Kidney epithelial cell (primary cell): ENCODE measurements around the gene STK39. TPM values are rescaled to one million over a fixed set of nuclear protein-coding genes. Genes with fewer than 3 reads are reported as not detected.

Source experiments
- DNase-seq: peaks from one replicate; pipeline ENCODE4 v3.0.0-alpha.2; 2010; ENCODE audit warnings: low read depth
- H3K27me3 ChIP-seq: 2 replicates; pipeline ENCODE4 v1.6.0; 2011; ENCODE audit warnings: low read length; ENCODE audit not compliant: control insufficient read depth, insufficient read depth
- H3K36me3 ChIP-seq: 2 replicates; pipeline ENCODE4 v1.5.1; 2011; ENCODE audit warnings: low read length; ENCODE audit not compliant: control insufficient read depth, insufficient read depth
- H3K4me3 ChIP-seq: 2 replicates; pipeline ENCODE4 v1.5.1; 2011; ENCODE audit warnings: low read depth, mild to moderate bottlenecking, control low read depth, low read length
- total RNA-seq: library from RNA; depleted of rRNA; stranded (reverse); fragments of >200 nt; gene quantifications from 2 replicates; pipeline ENCODE4 v1.2.3, GENCODE V29; 2015
- TF ChIP-seq, protein P1 (sequence below): IDR thresholded peaks from 2 replicates; pipeline ENCODE4 v1.5.1; 2011; ENCODE audit warnings: mild to moderate bottlenecking, moderate library complexity, low read length, control low read depth, inconsistent platforms; ENCODE audit not compliant: insufficient read depth, poor library complexity, severe bottlenecking

Gene STK39
- total RNA-seq, 1 donor from 2014 or later = 30.1 TPM

DNA sequence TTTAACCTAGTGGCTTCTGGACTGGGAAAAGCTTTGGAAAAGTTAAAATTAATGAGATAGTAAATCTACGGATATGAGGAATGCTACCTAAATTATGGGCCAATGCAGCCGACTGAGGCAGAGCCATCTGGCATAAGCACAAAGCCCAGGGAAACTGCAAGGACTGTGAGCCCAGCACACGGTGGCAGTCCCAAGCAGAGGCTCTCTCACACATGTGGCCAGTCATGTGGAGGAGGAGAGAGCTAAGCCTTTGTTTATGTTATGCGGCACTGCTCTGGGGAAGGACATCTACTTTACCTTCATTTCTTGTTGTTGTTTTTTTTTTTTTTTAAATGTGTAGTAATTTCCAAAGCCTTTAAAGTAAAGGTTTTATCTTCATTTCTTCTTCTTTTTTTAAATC lies 267.0 kb downstream of the STK39 start:
- no peak for DNase-seq
- Histone ChIP-seq H3K27me3 (no peaks in the 10 kb centered on the region), H3K4me3 (no peak overlapping the region), H3K36me3 (no peaks in the 10 kb centered on the region)
- TF ChIP-seq, protein P1, sequence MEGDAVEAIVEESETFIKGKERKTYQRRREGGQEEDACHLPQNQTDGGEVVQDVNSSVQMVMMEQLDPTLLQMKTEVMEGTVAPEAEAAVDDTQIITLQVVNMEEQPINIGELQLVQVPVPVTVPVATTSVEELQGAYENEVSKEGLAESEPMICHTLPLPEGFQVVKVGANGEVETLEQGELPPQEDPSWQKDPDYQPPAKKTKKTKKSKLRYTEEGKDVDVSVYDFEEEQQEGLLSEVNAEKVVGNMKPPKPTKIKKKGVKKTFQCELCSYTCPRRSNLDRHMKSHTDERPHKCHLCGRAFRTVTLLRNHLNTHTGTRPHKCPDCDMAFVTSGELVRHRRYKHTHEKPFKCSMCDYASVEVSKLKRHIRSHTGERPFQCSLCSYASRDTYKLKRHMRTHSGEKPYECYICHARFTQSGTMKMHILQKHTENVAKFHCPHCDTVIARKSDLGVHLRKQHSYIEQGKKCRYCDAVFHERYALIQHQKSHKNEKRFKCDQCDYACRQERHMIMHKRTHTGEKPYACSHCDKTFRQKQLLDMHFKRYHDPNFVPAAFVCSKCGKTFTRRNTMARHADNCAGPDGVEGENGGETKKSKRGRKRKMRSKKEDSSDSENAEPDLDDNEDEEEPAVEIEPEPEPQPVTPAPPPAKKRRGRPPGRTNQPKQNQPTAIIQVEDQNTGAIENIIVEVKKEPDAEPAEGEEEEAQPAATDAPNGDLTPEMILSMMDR = no peak

GRCh38 chr2:167972746-167973145 lies 274.6 kb downstream of the STK39 start:
- TF ChIP-seq, protein P1 = no peak
- H3K36me3 ChIP-seq = no peaks in the 10 kb centered on the region
- DNase-seq = no peak
- H3K27me3 ChIP-seq = no peaks in the 10 kb centered on the region
- H3K4me3 ChIP-seq = no peak overlapping the region

GRCh38 chr2:167972020-167972419 lies 275.4 kb downstream of the STK39 start:
- TF ChIP-seq, protein P1 = no peak
- Histone ChIP-seq H3K4me3 (no peak overlapping the region), H3K36me3 (no peaks in the 10 kb centered on the region), H3K27me3 (no peaks in the 10 kb centered on the region)
- DNase-seq = no peak

DNA sequence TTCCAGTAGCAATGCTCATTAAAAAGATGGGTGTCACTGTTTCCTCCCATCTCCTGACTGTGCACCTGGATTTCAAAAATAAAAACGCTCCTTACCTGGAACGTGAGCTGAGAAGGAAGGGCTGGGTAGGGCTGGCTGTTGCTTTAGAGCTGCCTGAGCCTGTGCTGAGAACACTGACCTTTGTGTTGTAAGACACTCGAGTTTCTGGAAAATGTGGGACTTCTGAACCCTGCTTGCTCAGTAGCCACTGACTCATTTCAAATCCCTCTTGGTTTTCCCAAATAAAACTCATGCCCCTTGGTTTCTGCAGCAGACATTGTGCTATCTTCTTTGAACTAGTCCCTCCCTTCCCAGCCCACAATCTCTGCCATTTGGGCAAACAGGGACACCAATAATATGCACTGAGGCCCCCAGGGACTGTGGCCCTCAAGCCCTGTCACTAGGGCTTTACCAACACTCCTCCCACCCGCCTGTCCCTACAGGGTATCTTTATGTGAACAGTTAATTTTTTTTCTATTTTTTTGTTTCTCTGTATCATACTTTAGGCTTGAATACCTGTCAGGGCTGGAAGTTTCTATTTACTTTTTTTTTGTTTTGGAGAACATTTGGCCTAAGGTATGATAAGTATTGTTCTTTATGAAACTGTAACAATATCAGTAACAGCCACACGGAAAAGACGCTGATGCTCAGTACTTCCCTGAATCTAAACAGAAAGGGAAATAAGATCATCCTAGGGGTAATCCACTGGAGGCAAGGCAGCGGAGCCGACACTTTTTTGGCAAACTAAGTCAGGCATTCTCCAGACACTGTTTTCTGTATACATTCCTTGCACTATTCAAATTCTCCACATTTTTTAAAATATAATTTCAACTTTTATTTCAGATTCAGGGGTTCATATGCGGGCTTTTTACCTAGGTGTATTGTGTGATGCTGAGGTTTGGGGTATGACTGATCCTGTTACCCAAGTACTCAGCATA lies 280.2 kb downstream of the STK39 start:
- no peak for DNase-seq

DNA sequence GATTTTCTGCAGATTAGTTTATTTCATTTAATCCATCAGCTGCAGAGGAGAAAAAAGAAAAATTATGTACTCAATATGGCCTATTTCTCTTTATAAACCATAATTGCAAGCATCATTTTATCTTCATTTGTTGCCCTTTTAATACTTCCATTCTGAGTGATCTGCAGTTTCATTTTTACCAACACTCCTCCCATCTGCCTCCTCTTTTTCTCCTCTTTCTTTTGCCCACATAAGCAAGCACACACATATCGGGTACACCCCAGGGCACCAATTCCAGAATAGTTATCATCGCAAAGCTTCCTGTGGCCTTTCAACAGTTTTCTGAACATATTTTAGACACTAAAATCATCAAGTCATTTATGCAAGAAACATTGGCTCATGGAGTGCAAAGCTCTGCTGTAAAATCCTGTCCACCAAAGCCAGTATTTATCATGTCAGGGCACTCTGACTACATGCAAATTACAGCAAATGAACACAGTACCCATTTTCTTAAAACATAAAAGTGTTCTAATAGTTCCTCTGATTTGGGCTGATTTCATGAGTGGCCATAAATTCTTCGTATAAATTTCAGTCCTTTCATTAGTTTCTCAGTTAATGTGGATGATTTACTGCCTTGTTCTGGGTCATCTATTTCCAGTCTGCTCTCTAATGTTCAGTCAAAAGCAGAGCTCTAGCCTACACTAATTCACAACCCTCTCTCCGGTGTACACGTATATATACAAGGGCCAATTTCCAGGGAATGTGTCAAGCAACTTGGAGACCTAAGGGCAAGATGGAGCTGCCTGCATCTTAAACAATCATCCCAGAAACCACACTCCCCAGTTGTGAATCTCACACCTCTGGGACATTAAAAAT lies 281.3 kb downstream of the STK39 start:
- TF ChIP-seq, protein P1 = no peak
- no peak overlapping the region for H3K4me3 ChIP-seq
- DNase-seq = no peak

More for the DNA sequence above, 280.2 kb downstream of the STK39 start:
- Histone ChIP-seq H3K27me3 (no peaks in the 10 kb centered on the region), H3K4me3 (no peak overlapping the region), H3K36me3 (peaks cover 1% of the 10 kb centered on the region)
- TF ChIP-seq, protein P1 = no peak

More for the DNA sequence above, 281.3 kb downstream of the STK39 start:
- Histone ChIP-seq H3K27me3 (no peaks in the 10 kb centered on the region), H3K36me3 (peaks cover 1% of the 10 kb centered on the region)
